Suprapubic skin (tissue), 3 donors: ENCODE results near the gene CREG2.

Source experiments
- POLR2A ChIP-seq, 2 donors: fragments of 450-650 bp; IDR thresholded peaks; one replicate each; pipeline ENCODE4 v1.6.1; 2017; ENCODE audit warnings: antibody characterized with exemption in 2 of 2, mild to moderate bottlenecking in 2 of 2, moderate library complexity in 2 of 2
- TF ChIP-seq, protein P1 (sequence below), 2 donors: fragments of 200-600 bp in 1 of 2; fragments of 450-650 bp in 1 of 2; sonication (generic) in 1 of 2; IDR thresholded peaks; one replicate each; pipeline ENCODE4 v1.5.1; 2016 to 2019; ENCODE audit warnings: antibody characterized with exemption in 2 of 2, mild to moderate bottlenecking in 1 of 2, moderate library complexity in 1 of 2

DNA sequence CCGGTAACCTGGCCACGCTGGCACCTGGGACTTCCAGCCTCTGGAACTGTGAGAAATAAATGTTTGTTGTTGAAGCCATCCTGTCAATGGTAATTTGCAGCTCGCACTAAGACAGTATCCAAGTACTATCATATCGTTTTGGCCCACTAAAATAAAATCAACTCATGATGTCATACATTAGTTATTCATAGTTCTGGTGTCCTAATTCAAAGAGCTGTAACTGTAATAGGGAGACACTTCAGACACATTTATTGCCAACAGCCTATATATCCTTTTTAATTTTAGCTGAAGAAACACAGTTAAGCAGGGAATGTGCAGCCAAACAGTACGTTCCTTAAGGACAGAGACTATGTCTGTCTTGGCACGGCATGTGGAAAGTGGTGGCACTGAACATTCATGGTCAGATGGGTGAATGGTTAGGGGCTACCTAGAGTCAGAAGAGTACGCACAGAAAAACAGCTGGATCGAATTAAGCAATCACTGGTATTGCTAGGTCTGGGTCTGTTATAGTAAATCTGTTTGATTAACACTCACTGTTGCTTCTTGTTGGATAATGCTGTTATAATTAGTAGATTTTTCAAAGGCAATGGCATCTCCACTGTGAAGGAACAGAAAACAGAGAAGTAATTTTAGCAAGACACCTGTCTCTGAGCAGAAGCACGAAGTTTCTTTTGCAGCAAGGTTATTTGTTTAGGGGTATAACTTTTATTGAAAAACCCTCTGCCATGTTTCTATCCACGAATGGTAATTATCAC is 41.3 kb upstream of the CREG2 start:
- TF ChIP-seq, protein P1, sequence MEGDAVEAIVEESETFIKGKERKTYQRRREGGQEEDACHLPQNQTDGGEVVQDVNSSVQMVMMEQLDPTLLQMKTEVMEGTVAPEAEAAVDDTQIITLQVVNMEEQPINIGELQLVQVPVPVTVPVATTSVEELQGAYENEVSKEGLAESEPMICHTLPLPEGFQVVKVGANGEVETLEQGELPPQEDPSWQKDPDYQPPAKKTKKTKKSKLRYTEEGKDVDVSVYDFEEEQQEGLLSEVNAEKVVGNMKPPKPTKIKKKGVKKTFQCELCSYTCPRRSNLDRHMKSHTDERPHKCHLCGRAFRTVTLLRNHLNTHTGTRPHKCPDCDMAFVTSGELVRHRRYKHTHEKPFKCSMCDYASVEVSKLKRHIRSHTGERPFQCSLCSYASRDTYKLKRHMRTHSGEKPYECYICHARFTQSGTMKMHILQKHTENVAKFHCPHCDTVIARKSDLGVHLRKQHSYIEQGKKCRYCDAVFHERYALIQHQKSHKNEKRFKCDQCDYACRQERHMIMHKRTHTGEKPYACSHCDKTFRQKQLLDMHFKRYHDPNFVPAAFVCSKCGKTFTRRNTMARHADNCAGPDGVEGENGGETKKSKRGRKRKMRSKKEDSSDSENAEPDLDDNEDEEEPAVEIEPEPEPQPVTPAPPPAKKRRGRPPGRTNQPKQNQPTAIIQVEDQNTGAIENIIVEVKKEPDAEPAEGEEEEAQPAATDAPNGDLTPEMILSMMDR (IDR thresholded peaks at IDR 0.05): no peak
- TF ChIP-seq POLR2A (IDR thresholded peaks at IDR 0.05): no peak
